ENCODE data around the gene FLYWCH2.

The FLYWCH2 gene

DNA sequence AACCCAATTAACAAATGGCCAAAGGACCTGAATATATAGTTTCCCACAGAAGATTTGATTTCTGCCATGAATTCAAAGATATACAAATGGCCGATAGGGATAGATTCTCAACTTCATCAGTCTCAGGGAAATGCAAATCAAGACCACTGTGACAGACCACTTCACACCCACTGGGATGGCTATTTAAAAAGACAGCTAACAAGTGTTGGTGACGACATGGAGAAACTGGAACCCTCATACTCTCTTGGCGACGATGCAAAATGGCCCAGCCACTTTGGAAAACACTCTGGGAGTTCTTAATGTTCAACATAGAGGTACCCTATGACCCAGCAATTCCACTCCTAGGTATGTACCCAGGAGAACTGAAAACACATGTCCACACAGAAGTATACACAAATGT lies 63.6 kb downstream of the FLYWCH2 start:
- no peak for DNase-seq
